GM04503 (cell line): ENCODE measurements around the gene CTDSP2.
"Not testable (repeated sequence)": the region's sequence is repeated elsewhere in the genome, so short reads cannot be mapped to it uniquely, and the experiment has no call there.

Experiments
- DNase-seq: peaks from one replicate; pipeline ENCODE4 v3.0.0-alpha.2; 2012; ENCODE audit warnings: low read depth

Gene CTDSP2

DNA sequence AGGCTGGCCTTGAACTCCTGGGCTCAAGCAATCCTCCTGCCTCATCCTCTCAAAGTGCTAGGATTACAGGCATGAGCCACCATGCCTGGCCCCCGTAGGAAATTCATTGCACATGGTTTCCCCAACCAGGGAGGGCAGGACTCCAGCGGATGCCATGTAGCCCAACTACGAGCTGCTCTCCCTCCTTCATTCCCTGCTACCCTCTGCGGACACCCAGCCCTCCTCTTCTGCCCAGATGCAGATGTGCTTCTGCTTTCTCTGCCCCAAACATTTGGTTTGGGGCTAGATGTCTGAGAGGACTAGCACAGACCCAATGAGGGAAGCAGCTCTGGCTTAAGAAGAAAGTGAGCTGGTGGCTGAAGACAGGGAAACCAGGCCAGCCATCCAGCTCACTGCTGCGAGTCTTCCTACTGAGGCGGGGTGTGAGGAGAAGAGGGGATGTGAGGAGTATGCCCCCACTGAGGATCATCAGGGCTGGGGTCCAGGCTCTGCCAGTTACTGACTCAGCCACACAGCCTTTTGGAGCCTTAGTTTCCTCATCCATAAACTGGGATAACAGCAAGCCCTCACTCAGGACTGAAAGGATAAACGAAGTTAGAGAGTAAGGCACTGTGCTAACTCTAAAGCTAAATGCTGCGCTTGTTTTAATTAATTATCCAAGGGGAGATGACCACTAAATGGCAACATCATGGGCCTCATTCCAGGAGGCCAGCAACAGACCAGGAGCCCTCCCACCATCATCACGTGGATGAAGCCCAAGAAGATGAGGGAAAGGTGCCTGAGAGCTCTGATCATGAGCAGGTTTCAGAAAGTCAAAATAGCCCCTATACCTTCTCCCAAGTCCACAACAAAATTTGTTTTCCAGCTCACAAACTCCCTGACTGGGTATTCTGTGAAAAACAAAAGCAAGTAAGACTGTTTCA, 10.9 kb downstream of the CTDSP2 start:
- no peak for DNase-seq

DNA sequence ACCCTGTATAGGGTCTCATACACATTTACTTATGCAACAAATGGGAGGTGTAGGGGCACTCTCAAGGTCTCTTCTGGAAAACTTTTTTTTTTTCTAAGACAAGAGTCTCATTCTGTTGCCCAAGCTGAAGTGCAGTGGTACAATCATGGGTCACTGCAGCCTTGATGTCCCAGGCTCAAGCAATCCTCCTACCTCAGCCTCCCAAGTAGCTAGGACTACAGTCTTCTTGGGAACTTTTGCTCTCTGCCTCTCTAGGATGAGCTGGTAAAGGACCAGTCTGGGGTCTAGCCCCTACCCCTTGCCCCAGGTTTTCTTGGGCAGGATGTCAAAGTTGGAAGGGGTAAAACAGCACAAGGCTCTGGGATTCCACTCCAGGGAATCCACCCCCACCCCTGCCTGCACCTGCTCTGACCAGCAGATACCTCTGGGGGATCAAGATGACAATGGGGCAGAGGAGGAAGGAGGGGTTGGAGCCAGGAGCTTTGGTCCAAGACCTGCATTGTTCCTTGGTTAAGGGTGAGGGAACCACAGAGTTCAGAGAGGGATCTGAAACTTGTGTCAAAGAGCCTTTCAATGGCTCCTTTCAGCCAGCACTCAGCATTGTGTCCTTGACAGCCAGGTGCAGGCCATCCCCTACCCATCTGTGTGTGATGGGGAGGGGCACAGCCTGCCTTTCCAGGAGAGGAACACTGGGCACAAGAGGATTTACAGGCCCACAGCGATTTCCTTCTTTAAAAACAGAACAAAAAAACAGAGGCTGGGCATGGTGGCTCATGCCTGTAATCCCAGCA, 12.2 kb downstream of the CTDSP2 start:
- no peak for DNase-seq

DNA sequence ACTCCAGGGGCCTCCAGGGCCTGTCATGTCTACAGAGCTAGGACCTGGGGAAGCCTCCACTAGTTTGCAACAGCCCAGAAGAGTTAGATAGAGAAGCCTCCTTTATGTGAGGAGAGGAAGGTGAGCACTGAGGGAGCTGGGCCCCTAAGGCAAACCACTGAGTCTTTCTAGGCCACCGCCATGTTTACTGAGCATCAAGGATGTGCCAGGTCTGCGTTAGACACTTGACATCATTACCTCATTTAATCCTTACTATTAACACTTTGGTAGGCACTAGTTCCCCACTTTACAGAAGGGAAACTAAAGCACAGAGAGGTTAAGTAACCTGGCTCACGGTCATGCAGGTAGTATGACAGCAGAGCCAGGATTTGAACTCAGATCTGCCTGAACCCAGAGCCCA, 12.9 kb downstream of the CTDSP2 start:
- DNase-seq = no peak

DNA sequence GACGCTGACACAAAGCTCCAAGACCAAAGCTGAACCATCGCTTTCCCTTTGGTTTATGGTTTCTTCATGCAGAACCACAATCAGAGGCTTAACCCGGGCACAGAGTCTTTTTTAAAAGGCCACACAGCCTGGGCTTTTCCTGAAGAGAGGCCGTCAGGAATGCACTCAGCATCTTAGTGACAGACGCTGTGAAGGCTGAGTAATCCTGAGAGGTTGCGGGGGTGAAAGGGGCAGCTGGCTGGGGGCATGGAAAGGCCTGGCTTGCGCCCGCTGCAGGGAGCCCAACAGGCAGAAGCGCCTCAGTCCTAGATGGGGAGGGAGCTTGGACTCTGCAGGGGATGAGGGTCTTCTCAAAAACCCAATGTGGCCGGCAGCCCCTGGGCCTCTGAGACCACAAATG, 13.6 kb downstream of the CTDSP2 start:
- DNase-seq = no peak

DNA sequence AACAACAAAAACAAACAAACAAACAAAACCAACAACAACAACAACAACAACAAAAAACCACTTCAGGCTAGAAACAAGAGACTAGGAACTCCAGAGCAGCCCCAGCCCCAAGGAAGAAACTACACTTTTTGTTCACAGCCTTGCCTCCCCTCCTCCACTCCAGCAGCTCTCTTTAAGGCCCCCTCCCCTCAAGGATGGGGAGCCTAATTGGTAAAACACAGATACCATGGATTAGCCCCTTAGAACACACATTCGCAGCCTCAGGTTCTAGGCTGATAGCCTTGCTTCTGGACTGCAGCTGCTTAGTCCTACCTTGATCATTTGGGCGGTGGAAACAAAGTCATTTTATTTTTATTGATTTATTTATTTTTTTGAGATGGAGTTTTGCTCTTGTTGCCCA, 16.1 kb downstream of the CTDSP2 start:
- no peak for DNase-seq

DNA sequence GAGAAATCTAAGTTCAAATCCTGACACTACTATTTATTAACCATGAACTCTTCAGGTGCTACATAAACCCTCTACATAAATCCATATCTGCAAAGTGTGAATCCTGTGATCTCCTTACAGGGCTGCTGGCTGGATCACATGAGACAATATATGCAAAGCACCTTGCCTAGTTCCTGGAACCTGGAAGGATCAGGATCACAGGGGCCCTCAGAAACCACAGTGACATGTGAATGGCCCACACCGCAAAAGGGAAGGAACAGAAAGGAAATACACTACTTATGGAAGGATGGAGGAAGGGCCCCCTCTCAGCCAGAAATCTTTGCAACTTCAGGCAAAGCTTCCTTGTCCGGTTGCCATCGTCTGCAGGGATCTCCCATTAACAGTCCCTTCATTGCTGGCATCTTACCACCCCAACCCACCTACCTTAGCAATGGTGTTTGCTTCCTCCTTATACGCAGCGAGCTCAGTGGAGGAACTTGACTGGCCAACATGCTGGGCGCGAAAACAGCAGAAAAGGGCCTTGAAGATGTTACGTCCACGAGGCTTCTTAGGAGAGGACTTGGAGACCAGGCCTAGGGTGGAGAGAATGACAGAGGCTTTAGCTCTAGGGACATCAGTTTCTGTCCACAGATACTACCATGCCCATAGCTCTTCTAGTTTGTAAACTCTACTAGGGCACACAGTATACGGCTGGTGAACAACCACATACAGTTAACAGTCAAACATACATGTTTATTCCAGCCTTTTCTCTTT, 17.3 kb downstream of the CTDSP2 start:
- DNase-seq = no peak

DNA sequence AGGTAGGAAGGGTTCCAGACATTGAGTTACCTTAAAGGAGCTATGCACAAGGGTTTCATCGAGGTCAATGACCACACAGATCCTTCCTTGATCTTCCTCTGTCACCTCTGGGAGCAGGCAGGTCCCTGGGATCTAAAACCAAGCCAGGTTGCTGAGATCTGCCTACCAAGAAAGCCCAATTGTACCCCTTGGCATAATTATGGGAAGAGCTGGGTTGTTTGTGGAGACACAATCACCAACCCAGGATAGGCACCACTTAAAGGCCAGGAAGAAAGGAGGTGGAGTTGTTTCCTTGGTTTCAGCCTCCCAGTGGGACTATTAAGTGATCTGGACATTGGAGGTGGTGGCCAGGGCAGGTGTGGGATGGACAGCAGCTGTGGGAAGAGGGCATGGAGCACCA, 19.6 kb downstream of the CTDSP2 start:
- no peak for DNase-seq

DNA sequence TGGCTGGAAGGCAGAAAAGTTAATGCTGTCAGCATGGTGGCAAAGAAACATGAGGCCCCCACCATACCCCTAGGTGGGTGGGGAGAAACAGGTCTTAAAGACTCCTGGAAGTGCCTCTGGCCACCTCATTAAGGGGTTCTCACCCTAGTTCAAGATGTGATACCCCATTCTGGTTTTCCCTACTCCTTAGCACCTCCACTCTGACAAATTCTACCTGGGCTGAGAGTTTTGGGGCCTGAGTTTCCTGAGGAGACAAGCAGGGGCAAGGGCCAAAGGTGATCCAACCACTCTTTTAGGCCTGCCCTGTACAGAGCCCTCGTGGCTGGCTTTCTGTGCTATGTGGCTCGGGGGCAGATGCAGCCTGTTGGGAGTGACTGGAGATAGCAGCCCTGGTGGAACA, 20.1 kb downstream of the CTDSP2 start:
- DNase-seq = no peak

DNA sequence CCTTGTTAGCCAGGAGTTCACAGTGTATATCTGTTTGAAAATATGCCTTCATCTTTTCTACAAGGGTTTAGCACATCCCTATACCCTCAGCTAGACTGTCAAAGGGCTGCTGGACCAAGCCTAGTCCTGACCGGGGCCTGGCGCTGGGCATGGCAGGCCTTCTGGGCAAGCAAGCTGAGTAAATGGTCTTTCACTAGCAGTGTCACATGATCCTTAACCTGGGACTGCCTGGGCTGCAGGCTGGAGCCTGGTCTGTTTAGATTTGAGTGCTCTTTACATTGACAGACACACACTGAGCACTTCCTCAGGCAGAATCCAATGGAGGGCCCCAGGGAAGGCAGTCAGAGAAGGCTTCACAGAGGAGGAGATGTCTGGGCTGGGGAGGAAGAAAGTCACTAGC, 21.1 kb downstream of the CTDSP2 start:
- DNase-seq = no peak

DNA sequence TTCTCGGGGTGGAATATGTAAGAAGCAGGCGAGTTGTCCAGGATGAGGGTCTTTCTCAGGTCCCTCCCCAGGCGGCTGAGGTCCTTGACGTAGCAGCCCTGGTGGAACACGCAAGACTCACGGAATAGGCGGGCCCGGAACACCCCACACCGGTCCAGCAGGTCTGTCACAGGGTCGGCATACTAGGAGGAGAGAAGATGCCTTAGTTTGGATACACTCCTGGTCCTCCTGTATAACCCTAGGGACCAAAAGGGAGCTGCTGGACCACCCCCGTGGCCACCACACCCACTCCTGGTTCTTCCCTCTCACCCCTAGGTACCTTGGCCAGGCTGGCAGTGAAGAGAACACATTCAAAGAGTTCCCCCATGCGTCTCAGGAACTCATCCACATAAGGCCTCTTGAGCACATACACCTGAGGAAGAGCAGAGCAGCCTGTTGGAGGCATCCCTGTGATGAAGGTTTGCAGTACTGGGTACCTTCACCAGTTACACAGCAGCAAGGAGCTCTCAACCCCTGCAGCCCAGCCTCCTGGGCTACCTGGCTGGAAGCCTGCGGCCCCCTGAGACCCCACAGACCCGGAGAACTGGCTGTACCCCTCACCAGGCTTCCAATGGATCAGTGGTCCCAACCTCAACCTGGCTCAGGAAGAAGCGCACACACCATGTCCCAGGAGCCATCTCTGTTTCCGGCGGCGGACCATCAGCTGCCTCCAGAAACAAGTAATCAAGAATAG, 22.5 kb downstream of the CTDSP2 start:
- DNase-seq = no peak

DNA sequence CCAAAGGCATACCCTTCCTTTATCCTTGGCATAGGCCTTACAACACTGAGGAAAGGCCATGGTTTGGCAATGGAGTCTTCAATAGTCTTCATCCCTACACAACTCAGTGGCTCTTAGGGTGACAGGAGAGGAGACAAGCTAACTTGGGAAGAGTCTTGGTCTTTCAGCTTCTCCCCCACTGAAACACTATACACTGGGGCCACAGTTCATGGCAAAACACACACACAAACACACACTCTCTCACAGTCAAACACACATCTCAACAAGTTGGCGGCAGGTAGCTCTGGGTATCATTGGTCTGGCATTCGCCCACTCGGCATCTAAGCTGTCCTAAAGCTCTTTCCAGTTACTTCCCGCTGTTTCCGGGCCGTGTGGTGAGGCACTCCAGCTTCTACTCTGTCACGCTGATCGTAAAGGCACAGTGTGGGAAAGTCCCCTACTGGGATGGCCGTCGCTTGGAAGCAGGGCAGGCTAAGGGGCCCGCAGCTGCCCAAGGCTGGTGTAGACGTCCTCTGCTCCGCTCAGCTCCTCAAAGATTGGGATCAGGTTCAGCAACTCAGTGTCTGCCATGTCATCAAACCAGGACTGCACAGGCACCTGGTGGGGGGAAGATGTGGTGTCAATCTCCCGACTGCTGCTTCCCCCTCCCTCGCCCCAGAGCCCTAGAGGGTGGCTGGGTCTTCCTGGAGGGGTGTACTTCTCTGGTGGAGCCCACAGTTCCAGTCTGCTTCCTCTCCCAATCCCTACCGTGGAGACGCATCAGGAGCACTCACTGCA, 23.2 kb downstream of the CTDSP2 start:
- no peak for DNase-seq

DNA sequence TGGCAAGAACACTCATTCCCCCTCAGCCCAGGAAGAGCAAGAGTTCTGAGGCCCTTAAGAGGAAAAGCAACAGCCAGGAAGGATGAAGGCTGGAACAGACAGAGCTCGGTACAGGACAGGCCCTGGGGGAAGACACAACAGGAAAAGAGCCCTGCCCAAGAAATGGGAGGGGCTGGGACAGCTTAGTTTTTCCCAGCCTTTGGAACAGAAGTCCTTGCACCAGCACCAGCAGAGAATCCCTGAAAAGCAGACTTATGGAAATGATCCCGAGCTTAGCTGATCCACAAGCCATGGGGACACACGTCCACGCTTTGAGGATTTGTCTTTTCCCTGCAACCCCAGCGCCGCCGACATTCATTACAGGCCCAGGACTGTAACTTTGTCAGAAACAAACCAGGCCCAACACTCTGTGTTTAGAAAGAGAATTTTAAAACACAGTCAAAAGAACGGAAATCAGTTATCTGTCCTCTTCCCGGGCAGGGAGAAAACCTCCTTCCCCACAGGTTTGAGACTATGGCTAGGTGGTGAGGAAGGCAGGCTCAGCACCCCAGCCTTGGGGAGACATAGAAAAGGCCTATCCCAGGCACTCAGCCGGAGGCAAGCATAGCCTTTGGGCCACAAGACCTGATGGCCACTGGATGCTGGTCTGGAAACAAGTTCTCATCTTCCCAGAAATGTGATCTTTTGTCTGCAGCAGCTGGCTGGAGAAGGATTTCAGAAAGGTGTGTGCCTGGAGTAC, 24.0 kb downstream of the CTDSP2 start:
- DNase-seq = no peak

DNA sequence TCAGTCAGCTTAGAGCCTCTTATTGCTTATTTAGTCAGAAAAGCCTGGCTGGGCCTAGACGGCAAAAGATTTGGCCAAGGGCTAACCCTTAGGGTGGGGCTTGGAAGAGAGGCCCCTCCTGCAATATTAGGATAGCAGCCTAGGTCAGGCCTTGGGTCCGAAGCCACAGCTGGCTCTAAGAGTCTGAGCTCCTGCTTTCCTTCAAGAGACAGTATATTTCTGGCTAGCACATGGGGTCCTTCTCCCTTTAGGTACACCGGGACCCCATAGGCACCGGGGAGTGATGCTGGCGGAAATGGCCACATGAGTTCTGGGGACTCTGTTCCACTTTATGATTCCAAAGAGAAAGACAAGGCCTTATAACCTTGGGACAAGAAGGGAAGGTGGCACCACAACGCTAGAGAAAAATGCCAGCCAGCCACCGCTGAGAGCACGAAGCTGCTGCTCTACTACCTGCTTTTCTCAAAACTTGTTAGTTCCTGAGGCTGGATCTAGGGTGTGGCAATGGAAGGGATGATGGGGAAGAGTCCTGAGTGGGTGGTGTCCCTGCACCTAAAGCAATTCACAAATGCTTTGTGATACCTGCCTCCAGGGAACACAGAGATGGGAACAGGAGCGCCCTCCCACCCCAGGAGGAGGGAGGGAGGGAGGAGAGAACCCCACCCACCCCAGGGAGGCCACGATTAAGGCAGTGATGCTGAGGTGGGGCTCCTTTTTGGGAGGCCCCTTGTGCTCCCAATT, 24.9 kb downstream of the CTDSP2 start:
- DNase-seq = no peak

DNA sequence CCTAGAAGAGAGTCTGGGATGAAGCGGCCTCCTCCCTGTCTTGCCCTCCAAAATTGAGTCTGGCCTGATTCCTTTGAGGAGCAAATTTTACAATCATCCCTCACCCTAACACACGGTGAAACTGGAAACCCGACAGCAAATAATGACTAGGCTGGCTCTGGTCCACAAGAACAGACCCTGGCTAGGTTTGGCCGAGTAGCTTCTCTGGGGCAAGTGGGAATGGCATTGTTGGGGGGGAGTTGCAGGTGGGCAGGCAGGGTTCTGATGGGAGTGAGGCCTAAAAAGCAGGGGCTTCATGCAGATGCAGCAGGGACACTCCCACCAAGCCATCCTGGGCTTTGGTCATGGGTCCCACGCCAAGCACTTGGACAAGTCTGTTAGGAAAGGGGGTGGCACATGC, 25.5 kb downstream of the CTDSP2 start:
- not testable (repeated sequence) for DNase-seq

DNA sequence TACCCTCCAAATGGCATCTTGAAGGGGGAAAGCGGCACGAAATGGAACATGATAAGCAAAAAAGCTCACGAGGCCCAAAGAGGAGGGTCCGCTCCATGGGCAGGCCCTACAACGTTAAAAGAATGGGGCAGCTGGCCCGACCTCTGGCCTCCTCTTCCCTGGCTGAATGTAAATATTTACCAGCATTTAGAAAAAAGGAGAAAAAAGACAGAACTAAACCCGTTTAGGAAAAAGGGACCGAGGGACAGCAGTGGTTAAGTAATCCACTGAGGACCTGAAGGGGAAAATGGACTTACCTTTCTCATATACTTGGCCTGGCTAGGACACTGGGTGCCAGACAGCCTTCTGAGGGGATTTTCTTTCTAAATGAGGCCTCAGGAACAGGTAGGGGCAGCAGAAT, 26.4 kb downstream of the CTDSP2 start:
- not testable (repeated sequence) for DNase-seq

DNA sequence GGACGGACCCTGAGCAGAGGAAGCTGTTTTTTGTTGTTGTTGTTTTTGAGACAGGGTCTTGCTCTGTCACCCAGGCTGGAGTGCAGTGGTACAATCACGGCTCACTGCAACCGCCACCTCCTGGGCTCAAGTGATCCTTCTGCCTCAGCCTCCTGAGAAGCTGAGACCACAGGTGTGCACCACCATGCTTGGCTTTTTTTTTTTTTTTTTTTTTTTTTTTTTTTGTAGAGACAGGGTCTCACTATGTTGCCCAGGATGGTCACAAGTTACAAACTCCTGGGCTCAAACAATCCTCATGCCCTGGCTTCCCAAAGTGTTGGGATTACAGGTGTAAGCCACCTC, 28.6 kb downstream of the CTDSP2 start:
- DNase-seq = not testable (repeated sequence)

DNA sequence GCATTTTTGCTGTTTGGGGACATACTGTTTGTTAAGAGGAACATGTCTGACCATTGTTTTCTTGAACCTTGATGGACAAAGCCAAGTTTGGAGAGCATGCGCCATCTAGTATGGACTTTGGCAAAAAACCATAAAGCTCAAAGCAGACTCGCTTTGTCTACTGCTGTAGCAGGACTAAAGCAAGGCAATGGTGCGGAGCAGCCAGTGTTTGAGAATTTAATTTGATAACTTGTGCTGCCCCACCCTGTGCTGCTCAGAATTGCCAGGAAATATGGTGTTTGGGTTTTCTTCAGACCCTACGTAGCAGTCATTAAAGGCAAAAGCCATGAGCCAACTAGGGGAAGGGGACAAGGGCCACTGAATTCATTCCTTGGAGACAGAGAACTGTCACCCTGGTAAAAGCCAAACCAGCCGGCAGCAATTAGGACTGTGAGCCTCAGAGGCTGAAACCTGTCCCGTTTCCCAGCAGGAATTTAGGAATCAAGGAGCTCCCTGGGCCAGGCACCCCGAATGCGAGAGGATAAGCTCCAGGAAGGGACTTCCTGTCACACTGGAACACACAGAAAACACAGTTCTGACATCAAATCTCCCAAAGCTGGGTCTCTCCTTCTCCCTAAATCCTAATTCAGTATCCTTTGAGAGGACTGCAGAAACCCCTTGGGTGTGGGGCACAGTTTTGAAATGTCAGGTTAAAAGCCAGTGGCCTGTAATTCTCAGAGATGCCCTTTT, 29.1 kb downstream of the CTDSP2 start:
- no peak for DNase-seq

DNA sequence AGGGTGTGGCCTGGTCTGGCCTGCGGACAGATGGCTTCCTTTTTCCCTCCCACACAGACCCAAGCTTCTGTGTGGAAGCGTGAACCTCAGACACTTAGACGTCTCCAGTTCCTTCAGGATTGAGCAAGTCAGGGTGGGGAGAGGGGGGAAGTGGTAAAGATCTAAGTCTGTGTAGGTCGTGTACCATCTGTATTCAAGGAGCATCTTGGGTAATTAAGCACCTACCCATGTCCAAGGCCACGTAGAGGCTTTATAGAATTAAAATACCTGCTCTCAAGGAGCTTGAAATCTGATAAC, 29.7 kb downstream of the CTDSP2 start:
- DNase-seq = no peak
